GM18505 (cell line): ENCODE measurements around the gene PLSCR3.
"Not testable (repeated sequence)": the region's sequence is repeated elsewhere in the genome, so short reads cannot be mapped to it uniquely, and the experiment has no call there.

Experiments
- ATAC-seq: cut with Tn5 transposase; IDR thresholded peaks from one replicate; pipeline ENCODE4 v1.9.1; 2021; ENCODE audit not compliant: unreplicated experiment
- POLR2A ChIP-seq: IDR thresholded peaks from 4 replicates; pipeline ENCODE4 v1.6.1; 2011; ENCODE audit warnings: borderline replicate concordance; ENCODE audit not compliant: insufficient read depth, insufficient read length; ENCODE audit errors: extremely low read depth

PLSCR3 gene

DNA sequence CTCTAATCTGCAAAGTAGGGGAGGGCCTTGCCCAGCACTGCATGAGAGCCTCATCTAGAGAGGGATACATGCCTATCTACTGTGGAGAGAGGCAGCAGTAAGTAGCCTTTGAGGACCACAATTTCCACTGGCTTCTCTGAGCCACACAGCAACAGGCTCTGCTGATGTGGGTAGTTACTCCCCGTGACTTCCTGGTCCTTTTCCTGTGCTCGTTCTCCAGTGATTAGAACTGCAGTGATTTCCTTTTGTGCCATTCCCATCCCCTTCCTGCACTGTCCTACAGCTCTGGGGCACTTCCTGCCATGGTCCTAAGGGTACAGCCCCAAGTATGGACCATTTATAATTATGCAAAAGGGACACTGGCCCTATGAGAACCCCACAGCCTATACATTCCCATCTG lies 3.0 kb downstream of the PLSCR3 start:
- TF ChIP-seq POLR2A: no peak
- no peak for ATAC-seq

DNA sequence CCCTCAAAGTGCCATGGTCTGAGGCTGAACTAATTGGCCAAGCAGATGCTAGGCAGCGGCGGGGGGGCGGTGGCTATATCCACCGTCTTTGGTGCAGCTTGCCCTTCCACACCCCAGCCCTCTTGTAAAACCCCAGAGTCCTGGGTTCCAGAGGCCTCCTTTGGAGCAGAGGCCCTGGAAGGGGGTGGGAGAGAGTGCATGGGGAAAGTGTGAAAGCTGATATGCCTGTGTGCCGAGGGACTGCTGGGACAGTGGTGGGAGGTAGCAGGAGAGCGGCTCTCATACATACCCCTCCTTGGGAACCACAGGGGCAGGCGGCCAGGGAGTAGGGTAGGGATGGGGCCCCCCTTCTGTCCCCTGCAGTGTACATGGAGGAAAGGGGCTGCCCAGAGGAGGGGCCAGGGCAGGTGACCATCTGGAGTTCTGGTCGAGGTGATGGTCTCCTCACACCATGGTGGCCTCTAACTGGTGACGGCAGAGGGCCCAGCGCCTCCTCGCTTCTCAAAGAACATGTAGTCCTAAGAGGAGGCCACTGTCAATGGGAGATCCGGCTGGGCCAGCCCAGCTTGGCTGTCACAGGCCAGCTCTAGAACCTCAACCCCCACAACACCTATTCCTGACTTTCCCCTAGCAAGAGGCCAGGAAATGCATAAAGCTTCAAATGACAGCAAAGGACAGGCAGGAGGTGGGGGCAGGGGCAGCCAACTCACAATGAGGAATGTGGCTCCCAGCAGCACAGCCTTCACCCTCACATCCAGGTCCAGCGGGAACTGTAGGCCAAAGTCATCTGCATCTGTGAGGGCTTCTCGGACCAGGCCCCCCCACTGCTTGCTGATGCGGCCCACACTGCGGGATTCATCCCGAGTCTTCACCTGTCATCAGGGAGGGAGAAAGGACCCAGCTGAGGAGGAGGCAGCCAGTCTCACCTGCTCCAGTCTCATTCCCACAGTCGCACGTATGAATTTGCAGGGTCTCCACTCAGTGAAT lies 4.1 kb downstream of the PLSCR3 start:
- TF ChIP-seq POLR2A: no peak
- ATAC-seq: no peak

DNA sequence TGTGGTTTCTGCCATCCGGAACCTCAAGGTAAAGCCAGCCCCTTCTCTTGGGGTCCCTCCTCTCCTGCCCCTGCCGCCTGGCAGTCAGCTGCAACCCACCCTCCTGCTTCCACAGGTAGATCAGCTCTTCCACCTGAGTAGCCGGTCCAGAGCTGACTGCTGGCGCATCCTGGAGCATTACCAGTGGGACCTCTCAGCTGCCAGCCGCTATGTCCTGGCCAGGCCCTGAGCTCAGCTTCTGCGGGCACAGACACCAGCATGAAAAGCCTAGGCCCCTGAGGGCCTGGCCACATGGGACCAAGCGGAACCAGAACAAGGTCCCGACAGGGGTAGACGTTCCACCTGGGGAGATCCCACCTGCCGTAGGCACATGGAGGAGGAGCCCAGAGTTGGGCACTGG lies 5.5 kb downstream of the PLSCR3 start:
- ATAC-seq: no peak
- no peak for TF ChIP-seq POLR2A

DNA sequence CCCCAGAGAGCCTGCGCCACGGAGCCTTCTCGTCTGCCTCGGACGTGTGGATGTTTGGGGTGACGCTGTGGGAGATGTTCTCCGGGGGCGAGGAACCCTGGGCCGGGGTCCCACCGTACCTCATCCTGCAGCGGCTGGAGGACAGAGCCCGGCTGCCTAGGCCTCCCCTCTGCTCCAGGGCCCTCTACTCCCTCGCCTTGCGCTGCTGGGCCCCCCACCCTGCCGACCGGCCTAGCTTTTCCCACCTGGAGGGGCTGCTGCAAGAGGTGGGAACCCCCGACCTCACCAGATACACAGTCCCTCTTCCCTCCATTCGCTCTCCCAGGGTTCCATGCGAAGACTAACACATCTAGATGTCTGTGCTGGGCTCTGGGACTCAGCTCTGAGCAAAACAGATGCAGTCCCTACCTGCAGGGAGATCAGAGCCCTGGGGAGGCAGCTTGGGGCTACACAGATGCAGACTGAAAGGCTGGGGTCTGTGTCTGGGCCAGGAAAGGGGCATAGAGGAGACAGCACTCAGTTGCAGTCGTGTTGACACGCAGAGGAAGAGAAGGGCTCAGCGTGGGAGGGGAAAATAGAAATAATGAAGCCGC lies 9.7 kb downstream of the PLSCR3 start:
- no peak for TF ChIP-seq POLR2A
- ATAC-seq: no peak

DNA sequence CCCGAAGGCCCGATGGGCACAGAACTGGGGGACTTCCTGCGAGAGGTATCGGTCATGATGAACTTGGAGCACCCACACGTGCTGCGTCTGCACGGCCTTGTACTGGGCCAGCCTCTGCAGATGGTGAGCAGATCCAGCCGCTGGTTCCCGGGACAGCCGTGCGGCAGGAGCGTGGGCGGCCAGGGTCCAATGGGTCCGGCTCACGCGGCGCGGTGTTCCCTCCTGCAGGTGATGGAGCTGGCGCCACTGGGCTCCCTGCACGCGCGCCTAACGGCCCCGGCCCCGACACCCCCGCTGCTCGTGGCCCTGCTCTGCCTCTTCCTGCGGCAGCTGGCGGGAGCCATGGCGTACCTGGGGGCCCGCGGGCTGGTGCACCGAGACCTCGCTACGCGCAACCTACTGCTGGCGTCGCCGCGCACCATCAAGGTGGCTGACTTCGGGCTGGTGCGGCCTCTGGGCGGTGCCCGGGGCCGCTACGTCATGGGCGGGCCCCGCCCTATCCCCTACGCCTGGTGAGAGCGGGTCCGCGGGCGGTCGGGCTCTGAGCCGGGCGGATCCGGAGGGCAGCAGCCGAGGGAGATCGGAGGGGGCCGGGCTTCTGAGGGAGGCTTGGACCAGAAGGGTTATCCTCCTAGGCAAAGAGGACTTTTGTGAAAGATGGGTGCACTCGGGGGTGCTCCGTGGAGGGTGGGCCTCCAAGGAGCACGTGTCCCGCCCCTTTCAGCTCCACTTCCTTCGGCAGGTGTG lies 10.4 kb downstream of the PLSCR3 start:
- no peak for TF ChIP-seq POLR2A
- no peak for ATAC-seq

DNA sequence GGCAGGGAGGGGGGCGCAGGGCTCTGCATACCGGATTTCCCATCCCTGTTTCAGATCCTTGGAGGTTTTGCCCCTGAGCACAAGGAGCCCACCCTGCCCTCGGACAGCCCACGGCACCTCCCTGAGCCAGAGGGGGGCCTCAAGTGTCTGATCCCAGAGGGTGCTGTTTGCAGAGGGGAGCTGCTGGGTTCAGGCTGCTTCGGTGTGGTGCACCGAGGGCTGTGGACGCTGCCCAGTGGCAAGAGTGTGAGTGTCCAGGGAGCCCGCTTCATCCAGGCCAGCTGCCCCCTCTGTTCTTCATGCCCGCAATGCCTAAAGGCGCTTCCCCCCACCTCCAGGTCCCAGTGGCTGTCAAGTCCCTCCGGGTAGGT lies 11.0 kb downstream of the PLSCR3 start:
- TF ChIP-seq POLR2A: no peak
- ATAC-seq: no peak

DNA sequence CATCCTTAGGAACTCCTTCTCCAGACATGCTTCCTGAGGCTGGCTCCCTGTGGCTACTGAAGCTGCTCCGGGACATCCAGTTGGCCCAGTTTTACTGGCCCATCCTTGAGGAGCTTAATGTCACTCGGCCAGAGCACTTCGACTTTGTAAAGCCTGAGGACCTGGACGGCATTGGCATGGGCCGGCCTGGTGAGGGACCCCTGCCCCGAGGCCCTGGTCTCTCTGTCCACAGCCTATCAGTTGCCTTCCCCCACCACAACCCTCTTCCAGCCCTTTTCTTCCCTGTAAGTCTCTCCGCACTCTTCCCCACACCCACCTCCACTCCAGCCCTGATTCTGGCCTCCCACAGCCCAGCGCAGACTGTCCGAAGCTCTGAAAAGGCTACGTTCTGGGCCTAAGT lies 11.4 kb downstream of the PLSCR3 start:
- no peak for ATAC-seq

DNA sequence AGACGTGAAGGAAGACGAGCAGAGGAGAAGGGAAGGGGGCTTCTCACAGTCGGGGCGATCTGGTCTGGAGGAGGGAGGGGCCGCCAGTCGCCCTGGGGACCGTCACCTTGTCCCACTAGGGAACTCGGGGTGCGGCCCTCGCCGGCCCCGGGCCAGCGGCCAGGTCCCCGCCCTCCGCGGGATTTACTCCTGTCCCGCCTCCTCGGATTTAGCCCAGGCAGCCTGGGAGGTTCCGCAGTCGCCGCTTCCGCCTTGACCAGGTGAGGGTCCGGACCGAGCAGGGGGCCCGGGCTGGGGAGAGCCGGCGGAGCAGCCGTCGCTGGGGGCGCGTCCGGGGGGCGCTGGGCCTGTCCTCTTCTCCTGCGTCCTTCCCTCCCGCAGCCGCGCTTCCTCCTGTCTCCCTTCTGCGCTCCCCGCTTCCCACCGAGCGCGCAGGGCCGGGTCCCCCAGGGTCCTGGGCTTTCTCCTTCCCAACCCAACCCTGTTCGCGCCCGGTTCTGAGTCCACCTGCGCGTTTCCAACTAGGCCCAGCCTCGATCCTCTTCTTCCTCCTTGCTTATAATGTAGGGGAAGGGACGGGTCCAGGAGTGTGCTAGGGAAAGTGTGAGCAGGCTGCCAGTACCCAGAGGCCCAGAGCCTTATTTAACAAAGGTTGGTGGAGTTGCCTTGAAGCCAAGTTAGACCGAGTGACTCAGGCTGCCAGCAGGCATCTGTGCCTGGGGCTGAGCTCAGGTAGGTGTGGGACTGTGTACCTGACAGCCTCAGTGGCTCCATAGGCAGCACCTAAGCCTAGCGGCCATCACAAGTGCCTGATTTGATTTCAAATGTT lies 13.3 kb downstream of the PLSCR3 start, which contains the start of gene TNK1:
Gene TNK1, plus strand, starts transcription at position 235 of the 829 bp plus-strand sequence. CDS start 1,838 bp downstream, outside the sequence.
- ATAC-seq: no peak
- no peak for TF ChIP-seq POLR2A

More for the DNA sequence above, 11.4 kb downstream of the PLSCR3 start:
- TF ChIP-seq POLR2A: no peak

DNA sequence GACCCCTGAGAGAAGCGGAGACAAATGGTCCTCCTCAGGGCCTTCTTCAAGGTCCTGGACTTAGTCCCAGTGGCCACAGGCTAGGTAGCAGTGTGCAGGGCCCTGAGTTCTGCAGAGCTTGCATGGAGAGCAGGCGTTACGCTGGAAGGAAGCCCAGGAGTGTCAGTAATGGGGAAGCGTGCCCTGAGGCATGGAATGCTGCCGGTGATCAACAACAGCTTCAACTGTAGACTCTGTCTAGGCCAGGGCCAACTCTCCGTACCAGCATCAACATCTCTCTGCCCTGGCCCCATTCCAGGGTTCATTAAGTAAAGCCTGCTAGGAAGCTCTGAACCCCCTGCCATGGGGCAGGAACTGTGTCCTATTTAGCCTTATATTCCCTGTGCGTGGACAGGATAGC lies 14.0 kb downstream of the PLSCR3 start:
- no peak for TF ChIP-seq POLR2A
- ATAC-seq: no peak

DNA sequence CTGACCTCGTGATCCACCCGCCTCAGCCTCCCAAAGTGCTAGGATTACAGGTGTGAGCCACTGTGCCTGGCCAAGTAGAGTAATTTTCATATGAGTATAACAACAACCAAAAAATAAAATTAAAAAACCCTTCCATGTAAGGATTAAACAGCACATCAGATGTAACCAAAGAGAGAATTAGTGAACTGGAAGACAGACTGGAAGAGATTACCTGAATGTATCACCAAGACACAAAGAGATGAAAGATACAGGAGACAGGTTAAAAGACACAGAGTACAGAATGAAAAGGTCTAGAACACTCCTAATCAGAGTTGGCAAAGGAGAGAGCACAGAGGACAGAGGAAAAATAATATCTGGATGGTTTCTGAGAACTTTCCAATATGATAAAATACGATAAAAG lies 15.2 kb downstream of the PLSCR3 start:
- no peak for TF ChIP-seq POLR2A
- ATAC-seq: no peak

DNA sequence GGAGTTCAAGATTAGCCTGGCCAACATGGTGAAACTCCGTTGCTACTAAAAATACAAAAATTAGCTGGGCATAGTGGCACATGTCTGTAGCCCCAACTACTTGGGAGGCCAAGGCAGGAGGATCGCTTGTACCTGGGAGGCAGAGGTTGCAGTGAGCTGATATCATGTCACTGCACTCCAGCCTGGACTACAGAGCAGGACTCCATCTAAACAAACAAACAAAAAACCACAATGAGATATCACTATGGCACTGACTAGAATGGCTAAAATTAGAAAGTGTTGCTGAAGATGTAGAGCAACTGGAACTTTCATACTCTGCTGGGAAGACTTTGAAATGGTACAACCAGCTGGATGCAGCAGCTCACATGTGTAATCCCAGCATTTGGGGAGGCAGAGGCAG lies 20.0 kb downstream of the PLSCR3 start:
- no peak for ATAC-seq
- no peak for TF ChIP-seq POLR2A

DNA sequence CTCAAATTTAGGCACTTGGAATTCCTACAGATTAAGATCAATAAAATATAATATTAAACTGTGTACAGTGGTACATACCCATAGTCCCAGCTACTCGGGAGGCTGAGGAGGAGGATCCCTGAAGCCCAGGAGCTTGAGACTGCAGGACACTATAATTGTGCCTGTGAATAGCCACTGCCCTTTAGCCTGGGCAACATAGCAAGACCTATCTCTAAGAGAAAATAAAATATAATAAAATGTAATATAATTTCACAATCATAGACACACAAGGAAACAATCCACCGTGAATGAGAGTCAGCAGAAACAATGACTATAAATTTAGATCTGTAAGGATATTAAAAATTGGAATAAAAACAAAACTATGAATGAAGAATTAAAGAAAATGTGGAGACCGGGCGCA lies 23.5 kb downstream of the PLSCR3 start:
- no peak for ATAC-seq
- no peak for TF ChIP-seq POLR2A

DNA sequence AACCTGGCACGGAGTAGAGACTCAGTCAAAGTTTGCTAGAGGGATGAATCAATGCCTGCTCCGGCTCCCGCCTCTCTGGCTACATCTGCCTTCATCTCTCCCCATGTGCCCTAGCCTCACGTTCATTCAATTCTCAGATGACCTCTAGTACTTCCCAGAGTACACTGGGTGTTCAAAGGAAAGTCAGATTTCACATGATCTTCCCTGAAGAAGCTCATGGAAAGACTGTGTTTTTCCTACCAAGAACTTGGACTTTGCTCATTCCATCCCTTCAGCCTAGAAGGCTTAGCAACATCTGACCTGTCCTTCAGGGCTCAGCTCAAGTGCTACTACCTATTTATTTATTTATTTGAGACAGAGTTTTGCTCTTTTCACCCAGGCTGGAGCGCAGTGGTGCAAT lies 24.5 kb downstream of the PLSCR3 start:
- no peak for ATAC-seq
- no peak for TF ChIP-seq POLR2A

DNA sequence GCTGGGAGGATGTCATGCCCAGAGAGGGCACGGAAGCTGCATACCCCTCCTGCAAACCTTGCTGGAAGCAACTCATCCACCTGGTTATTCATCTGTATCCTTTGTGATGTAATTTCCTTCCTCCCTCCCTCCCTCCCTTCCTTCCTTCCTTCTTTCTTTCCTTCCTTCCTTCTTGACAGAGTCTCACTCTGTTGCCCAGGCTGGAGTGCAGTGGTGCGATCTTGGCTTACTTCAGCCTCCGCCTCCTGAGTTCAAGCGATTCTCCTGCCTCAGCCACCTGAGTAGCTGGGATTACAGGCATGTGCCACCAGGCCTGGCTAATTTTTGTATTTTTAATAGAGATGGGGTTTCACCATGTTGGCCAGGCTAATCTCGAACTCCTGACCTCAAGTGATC lies 25.7 kb downstream of the PLSCR3 start:
- ATAC-seq: not testable (repeated sequence)
